Stimulated activated CD8-positive, alpha-beta memory T cell treated with anti-CD3 and anti-CD28 coated beads, Interleukin-4, amount 100 ng/mL, for 48 hours (primary cell): Measurements from ENCODE around the gene CACNA1H.
"Not testable (repeated sequence)": the region's sequence is repeated elsewhere in the genome, so short reads cannot be mapped to it uniquely, and the experiment has no call there.

ENCODE experiments used
- DNase-seq: peaks from one replicate; pipeline ENCODE4 v3.0.0-alpha.2; 2020

CACNA1H gene

DNA sequence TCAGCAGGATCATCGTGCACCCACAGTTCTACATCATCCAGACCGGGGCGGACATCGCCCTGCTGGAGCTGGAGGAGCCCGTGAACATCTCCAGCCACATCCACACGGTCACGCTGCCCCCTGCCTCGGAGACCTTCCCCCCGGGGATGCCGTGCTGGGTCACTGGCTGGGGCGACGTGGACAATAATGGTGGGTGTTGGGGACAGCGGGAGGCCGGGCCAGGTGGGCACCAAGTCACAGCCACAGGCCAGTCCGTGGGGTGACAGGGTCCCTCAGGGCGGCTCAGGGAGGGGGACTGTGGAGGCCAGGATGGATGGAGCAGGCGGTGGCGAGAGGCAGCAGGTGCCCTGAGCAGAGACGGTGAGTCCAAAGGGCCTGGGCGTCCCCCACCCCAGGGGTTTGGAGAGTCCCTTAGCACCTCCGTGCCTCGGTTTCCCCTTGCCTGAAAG lies 104.0 kb downstream of the CACNA1H start:
- DNase-seq = no peak

DNA sequence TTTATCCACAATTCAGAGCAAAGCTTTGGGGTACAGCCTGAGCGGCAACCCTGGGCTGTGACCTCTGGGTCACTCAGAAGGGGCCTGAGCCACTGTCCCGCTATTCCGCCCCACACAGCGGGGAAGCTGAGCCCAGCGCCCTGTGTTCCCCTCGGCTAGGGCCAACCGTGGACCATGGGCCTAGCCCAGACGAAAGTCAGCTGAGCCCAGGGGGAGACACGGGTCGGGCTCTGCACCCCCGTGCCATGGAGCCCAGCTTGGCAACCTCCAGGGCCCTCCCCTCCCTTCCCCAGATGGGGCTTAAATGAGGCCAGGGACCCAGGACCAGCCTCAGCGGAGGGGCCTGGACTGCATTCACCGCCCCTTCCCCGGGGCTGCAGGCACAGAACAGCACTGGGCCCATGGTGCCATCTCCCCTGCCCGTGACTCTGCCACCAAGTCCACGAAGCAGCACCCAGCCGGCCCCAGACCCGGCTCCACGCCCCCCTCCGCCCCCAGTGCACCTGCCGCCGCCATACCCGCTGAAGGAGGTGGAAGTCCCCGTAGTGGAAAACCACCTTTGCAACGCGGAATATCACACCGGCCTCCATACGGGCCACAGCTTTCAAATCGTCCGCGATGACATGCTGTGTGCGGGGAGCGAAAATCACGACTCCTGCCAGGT lies 104.8 kb downstream of the CACNA1H start:
- no peak for DNase-seq

DNA sequence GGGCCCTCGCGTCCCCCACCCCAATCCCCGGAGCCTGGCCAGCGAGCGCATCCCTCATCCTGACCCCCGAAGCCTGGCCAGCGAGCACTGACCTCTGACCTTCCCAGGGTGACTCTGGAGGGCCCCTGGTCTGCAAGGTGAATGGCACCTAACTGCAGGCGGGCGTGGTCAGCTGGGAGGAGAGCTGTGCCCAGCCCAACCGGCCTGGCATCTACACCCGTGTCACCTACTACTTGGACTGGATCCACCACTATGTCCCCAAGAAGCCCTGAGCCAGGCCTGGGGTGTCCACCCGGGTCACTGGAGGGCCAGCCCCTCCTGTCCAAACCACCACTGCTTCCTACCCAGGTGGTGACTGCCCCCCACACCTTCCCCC lies 105.3 kb downstream of the CACNA1H start:
- DNase-seq = no peak

DNA sequence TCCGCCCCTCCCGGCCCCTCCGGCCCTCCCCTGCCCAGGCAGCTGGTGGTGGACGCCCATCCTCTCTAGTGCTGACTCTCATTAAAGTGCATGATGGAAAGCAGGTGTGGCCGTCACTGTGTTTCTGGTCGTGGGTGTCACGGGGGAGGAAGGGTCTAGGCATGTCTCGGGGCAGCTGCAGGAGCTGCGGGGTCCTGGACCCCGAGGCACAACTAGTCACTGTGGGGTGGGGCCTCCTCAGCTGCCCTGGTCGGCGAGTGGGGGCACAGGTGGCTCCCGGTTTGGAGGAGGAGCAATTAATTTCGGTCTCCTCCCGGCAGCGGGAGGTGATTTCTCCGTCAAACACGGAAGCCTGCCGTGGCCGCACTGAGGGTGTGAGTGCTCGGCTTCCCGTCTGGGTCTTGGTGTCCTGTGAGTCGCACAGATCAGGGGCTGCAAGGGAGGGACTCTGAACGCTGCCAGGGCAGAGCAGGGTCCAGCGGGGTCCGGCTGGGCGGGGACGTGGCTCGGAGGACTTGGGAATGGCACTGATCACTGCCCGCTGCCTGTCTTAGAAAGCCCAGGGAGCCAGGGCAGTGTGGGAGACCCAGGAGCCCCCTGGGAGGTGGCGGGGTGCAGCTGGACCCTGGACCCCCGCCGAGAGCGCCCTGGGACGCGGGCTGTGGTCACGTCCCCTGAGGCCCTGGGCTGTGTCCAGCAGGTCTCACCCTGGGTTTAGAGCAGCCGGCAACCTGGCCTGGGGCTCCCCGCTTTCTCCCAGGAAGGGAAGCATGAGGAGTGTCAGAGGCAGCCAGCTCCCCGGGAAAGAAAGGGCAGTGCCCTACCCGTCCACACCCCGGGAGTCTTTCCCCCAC lies 106.2 kb downstream of the CACNA1H start:
- DNase-seq = no peak

DNA sequence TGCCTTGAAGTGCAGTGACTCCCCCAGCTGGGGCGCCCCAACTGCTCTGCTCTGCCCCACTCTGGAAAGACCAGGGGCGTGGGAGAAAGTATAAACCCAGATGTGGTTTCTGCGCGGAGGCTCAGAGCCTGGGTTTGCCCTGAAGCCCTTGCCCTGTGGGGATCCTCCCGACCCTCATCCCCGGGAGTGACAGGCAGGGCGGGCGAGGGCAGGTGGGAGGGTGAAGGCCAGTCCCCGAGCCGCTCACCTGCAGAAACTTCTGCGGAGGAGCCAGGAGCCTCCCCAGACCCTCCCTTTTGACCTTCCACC lies 106.8 kb downstream of the CACNA1H start:
- DNase-seq = no peak

- DNase-seq = no peak
Measured at GRCh38 chr16:1260101-1260680, 107.3 kb downstream of the CACNA1H start.

DNA sequence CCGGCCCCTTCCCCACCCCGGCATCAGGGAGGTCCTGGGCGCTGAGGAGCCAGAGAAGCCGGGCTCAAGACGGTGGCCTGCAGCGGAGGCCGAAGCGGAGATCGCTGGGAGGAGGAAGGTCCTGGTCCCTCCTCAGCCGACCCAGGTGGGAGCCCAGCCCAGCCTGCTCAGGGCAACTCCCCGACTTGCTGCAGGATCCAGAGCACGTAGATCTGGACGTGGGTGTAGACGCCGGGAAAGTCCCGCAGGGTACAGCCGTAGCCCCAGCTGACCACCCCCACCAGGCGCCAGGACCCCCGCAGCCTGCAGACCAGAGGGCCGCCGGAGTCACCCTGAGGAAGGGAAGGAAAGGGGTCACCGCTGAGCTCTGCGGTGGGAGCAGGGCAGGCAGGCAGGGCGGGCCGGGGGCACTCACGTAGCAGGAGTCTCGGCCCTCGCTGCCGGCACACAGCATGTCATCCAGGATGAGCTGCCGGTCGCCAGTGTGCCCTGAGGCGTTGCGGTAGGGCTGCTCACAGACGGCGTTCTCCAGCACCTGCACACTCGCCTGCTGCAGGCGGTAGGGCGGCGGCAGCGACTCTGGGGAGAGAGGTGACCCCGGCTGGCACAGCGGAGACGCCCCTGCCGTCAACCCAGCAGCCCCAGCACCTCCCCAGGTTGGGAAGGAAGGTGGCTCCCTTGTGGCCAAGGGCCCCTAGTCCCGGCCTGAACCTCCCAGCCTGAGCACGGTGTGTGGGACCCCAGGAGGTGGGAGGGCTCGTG lies 108.4 kb downstream of the CACNA1H start:
- no peak for DNase-seq

- DNase-seq = no peak
Measured at GRCh38 chr16:1262210-1262845, 109.4 kb downstream of the CACNA1H start.

DNA sequence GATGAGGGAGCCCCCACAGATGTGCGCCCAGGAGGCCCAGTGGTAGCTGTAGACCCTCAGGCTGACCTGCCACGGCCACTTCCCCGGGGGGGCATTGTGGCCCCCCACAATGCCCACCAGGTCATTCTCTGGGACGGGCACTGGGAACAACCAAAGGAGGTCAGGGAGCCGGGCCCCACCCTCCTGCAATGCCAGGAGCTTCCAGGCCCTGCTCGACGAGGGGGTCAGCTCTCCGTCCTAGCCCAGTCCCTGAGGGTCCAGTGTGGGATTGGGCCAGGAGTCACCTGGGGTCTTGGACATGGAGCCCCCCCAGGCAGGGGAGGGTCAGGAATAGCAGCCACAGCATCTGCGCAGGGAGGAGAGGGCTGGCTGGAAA lies 109.9 kb downstream of the CACNA1H start:
- no peak for DNase-seq

DNA sequence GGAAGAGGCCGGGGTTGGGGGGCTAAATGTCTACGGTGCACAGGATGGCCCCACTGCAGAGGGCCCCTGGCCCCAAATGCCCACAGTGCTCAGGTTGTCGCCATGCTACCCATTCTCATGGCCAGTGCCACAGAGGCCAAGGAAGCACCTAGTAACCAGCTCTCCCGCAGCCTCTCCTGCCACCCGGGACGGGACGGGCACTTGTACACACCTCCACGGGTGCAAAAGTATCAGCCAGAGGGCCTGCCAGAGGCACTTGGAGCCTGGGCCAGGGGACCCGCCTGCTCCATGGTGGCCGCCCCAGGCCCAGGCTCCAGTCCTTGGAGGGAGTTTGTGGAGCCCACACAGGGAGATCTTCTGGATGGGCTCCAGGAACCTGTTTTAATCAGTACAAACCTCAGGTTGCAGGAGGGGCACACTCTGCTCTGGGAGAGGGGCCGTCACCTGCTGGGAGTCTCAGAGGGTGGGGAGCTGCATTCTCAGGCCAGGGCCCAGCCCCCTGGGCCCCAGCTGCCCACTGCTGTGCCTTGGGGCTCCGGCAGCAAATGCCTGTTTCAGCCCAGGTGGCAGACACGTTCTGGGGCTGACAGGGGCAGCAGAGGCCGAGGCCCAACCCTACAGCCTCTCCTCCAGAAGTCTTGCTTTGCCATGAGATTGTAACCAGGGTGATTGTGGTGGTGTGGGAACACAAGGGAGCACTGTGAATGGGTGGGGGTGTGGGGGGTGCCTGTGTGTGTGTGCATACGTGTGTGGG lies 110.9 kb downstream of the CACNA1H start:
- DNase-seq = no peak

DNA sequence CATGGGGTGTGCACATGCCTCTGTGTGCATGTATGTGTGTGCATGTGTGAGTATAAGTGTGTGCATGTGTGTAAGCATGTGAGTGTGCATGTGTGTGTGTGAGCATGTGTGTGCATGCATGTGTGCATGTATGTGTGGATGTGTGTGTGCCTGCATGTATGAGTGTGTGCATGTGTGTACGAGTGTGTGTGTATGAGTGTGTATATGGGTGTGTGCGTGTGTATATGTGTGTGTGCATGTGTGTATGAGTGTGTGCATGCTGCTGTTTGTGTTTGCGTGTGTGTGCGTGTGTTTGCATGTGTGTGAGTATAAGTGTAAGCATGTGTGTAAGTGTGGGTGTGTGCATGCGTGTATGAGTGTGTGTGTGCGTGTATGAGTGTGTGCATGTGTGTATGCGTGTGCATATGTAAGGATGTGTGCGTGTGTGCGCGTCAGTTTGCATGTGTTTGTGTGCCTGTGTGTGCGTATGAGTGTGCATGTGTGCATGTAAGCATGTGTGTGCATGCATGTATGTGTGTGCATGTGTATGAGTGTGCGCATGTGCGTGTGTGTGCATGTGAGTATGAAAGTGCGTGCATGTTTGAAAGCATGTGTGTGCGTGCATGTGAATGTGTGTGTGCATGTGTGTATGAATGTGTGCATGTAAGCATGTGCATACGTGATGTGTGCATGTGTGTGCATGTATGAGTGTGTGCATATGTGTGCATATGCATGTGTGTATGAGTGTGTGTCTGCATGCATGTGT lies 111.6 kb downstream of the CACNA1H start:
- no peak for DNase-seq

DNA sequence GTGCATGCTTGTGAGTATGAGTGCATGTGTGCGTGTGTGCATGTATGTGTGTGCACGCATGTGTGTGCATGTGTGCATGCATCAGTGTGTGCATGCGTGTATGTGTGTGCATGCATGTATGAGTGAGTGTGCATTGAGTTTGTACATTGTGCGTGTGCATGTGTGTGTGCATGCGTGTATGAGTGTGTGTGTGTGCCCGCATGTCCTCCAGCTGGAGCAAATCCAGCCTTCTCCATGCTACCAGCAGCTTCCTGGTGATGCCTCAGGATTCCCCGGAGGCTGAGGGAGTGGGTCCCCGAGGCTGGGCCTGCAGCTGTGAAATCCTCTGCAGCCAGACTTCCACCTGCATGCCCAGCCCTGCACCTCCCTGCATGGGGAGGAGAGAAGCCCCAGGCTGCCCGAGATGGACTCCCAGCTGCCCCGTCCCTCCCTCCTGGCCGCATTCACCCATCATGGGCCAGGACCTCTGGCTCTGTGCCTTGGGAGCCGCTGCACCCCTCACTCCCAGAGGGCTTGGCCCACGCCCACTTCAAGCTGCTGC lies 112.3 kb downstream of the CACNA1H start:
- DNase-seq = no peak

- DNase-seq = no peak
Measured at GRCh38 chr16:1265826-1266225, 112.9 kb downstream of the CACNA1H start.

GRCh38 chr16:1269418-1269817 lies 116.5 kb downstream of the CACNA1H start:
- not testable (repeated sequence) for DNase-seq

DNA sequence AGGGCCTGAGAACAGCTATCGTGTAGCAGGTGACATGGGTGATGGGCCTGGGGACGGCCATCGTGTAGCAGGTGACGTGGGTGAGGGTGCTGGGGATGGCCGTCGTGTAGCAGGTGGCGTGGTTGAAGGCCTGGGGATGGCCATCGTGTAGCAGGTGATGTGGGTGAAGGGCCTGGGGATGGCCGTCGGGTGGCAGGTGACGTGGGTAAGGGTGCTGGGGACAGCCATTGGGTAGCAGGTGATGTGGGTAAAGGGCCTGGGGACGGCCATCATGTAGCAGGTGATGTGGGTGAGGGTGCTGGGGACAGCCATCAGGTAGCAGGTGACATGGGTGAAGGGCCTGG lies 118.4 kb downstream of the CACNA1H start:
- no peak for DNase-seq
